Measurements from ENCODE around the gene DUSP5.

DUSP5 gene

DNA sequence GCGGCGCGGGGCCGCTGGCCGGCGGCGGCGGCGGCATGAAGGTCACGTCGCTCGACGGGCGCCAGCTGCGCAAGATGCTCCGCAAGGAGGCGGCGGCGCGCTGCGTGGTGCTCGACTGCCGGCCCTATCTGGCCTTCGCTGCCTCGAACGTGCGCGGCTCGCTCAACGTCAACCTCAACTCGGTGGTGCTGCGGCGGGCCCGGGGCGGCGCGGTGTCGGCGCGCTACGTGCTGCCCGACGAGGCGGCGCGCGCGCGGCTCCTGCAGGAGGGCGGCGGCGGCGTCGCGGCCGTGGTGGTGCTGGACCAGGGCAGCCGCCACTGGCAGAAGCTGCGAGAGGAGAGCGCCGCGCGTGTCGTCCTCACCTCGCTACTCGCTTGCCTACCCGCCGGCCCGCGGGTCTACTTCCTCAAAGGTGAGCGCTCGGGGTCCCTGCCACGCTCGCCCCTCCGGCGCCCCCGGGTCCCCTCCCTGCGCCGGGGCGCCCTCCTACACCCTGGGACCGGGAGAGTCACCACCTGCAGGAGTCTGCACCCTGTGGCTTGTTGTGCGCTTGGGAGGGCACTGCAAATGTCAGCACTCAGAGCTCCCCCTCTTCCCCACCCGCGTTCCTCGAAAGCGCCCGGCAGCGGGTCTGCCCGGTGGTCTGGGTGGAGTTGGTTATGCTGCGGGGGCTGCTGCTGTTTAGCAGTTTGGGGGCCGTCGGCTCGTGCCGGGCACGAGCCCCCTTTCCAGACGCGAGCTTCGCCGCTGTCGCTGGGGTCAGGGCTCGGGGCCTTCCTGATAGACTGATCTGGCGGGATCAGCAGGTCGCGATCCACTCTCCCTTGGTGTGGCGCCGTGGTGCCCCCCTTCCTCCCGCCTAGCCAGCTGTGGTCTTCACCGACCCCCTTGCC lies 627 bp downstream of the DUSP5 start (continued):
- TF ChIP-seq, protein P1, sequence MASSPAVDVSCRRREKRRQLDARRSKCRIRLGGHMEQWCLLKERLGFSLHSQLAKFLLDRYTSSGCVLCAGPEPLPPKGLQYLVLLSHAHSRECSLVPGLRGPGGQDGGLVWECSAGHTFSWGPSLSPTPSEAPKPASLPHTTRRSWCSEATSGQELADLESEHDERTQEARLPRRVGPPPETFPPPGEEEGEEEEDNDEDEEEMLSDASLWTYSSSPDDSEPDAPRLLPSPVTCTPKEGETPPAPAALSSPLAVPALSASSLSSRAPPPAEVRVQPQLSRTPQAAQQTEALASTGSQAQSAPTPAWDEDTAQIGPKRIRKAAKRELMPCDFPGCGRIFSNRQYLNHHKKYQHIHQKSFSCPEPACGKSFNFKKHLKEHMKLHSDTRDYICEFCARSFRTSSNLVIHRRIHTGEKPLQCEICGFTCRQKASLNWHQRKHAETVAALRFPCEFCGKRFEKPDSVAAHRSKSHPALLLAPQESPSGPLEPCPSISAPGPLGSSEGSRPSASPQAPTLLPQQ (tag by site-specific recombination; IDR thresholded peaks at IDR 0.05) = no peak
- TF ChIP-seq KLF1 (tag by site-specific recombination; IDR thresholded peaks at IDR 0.05) (no peak), SP3 (tag by site-specific recombination; IDR thresholded peaks at IDR 0.05) (no peak), WT1 (tag by site-specific recombination; IDR thresholded peaks at IDR 0.05) (no peak), ZNF394 (tag by site-specific recombination; IDR thresholded peaks at IDR 0.05; ENCODE audit: borderline replicate concordance) (no peak), ZIC2 (tag by site-specific recombination; IDR thresholded peaks at IDR 0.05) (peak; percentile 63), ZNF473 (tag by site-specific recombination; IDR thresholded peaks at IDR 0.05) (no peak), ZEB2 (tag by site-specific recombination; IDR thresholded peaks at IDR 0.05) (no peak), ZNF558 (tag by site-specific recombination; IDR thresholded peaks at IDR 0.05) (no peak), ZNF10 (tag by site-specific recombination; IDR thresholded peaks at IDR 0.05) (no peak), KLF9 (tag by site-specific recombination; IDR thresholded peaks at IDR 0.05; ENCODE audit: low read depth) (no peak), YY1 (tag by site-specific recombination; IDR thresholded peaks at IDR 0.05) (no peak), GLI2 (tag by site-specific recombination; IDR thresholded peaks at IDR 0.05; ENCODE audit: borderline replicate concordance, low read depth) (no peak)
- TF ChIP-seq, protein P2, sequence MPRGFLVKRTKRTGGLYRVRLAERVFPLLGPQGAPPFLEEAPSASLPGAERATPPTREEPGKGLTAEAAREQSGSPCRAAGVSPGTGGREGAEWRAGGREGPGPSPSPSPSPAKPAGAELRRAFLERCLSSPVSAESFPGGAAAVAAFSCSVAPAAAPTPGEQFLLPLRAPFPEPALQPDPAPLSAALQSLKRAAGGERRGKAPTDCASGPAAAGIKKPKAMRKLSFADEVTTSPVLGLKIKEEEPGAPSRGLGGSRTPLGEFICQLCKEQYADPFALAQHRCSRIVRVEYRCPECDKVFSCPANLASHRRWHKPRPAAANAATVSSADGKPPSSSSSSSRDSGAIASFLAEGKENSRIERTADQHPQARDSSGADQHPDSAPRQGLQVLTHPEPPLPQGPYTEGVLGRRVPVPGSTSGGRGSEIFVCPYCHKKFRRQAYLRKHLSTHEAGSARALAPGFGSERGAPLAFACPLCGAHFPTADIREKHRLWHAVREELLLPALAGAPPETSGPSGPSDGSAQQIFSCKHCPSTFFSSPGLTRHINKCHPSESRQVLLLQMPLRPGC (tag by site-specific recombination; IDR thresholded peaks at IDR 0.05) = no peak; the same call in 1 of the 2 replicates
- TF ChIP-seq, protein P3, sequence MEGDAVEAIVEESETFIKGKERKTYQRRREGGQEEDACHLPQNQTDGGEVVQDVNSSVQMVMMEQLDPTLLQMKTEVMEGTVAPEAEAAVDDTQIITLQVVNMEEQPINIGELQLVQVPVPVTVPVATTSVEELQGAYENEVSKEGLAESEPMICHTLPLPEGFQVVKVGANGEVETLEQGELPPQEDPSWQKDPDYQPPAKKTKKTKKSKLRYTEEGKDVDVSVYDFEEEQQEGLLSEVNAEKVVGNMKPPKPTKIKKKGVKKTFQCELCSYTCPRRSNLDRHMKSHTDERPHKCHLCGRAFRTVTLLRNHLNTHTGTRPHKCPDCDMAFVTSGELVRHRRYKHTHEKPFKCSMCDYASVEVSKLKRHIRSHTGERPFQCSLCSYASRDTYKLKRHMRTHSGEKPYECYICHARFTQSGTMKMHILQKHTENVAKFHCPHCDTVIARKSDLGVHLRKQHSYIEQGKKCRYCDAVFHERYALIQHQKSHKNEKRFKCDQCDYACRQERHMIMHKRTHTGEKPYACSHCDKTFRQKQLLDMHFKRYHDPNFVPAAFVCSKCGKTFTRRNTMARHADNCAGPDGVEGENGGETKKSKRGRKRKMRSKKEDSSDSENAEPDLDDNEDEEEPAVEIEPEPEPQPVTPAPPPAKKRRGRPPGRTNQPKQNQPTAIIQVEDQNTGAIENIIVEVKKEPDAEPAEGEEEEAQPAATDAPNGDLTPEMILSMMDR (tag by site-specific recombination; IDR thresholded peaks at IDR 0.05) = peak; percentile 60
- TF ChIP-seq, protein P4, sequence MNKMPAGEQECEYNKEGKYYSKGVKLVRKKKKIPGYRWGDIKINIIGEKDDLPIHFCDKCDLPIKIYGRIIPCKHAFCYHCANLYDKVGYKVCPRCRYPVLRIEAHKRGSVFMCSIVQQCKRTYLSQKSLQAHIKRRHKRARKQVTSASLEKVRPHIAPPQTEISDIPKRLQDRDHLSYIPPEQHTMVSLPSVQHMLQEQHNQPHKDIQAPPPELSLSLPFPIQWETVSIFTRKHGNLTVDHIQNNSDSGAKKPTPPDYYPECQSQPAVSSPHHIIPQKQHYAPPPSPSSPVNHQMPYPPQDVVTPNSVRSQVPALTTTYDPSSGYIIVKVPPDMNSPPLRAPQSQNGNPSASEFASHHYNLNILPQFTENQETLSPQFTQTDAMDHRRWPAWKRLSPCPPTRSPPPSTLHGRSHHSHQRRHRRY (tag by site-specific recombination; IDR thresholded peaks at IDR 0.05) = no peak
- TF ChIP-seq, protein P5, sequence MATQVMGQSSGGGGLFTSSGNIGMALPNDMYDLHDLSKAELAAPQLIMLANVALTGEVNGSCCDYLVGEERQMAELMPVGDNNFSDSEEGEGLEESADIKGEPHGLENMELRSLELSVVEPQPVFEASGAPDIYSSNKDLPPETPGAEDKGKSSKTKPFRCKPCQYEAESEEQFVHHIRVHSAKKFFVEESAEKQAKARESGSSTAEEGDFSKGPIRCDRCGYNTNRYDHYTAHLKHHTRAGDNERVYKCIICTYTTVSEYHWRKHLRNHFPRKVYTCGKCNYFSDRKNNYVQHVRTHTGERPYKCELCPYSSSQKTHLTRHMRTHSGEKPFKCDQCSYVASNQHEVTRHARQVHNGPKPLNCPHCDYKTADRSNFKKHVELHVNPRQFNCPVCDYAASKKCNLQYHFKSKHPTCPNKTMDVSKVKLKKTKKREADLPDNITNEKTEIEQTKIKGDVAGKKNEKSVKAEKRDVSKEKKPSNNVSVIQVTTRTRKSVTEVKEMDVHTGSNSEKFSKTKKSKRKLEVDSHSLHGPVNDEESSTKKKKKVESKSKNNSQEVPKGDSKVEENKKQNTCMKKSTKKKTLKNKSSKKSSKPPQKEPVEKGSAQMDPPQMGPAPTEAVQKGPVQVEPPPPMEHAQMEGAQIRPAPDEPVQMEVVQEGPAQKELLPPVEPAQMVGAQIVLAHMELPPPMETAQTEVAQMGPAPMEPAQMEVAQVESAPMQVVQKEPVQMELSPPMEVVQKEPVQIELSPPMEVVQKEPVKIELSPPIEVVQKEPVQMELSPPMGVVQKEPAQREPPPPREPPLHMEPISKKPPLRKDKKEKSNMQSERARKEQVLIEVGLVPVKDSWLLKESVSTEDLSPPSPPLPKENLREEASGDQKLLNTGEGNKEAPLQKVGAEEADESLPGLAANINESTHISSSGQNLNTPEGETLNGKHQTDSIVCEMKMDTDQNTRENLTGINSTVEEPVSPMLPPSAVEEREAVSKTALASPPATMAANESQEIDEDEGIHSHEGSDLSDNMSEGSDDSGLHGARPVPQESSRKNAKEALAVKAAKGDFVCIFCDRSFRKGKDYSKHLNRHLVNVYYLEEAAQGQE (tag by site-specific recombination; IDR thresholded peaks at IDR 0.05) = peak; percentile 43; the same call in 1 of the 2 replicates
- TF ChIP-seq, protein P6, sequence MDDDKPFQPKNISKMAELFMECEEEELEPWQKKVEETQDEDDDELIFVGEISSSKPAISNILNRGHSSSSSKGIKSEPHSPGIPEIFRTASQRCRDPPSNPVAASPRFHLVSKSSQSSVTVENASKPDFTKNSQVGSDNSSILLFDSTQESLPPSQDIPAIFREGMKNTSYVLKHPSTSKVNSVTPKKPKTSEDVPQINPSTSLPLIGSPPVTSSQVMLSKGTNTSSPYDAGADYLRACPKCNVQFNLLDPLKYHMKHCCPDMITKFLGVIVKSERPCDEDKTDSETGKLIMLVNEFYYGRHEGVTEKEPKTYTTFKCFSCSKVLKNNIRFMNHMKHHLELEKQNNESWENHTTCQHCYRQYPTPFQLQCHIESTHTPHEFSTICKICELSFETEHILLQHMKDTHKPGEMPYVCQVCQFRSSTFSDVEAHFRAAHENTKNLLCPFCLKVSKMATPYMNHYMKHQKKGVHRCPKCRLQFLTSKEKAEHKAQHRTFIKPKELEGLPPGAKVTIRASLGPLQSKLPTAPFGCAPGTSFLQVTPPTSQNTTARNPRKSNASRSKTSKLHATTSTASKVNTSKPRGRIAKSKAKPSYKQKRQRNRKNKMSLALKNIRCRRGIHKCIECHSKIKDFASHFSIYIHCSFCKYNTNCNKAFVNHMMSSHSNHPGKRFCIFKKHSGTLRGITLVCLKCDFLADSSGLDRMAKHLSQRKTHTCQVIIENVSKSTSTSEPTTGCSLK (tag by site-specific recombination; IDR thresholded peaks at IDR 0.05) = no peak
- TF ChIP-seq, protein P7, sequence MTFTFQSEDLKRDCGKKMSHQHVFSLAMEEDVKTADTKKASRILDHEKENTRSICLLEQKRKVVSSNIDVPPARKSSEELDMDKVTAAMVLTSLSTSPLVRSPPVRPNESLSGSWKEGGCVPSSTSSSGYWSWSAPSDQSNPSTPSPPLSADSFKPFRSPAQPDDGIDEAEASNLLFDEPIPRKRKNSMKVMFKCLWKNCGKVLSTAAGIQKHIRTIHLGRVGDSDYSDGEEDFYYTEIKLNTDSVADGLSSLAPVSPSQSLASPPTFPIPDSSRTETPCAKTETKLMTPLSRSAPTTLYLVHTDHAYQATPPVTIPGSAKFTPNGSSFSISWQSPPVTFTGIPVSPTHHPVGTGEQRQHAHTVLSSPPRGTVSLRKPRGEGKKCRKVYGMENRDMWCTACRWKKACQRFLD (tag by site-specific recombination; IDR thresholded peaks at IDR 0.05) = no peak
